A549 treated with AZD9567 at 1 μM for 4 hours (cell line): ENCODE results near the gene IL6. TPM values are rescaled to one million over a fixed set of nuclear protein-coding genes. Genes with fewer than 3 reads are reported as not detected.

ENCODE experiments used
- total RNA-seq: library from RNA; stranded (reverse); fragments of 200-300 nt; extraction: Qiagen RNA extraction; gene quantifications from 5 replicates; pipeline ENCODE4 v1.2.3, GENCODE V29; 2022; ENCODE audit not compliant: insufficient read depth

IL6 gene
- 0.94 to 1.7 TPM (median 1.4 TPM) in 4 of 5 replicates, not detected in the other for total RNA-seq

GRCh38 chr7:22726907-22727713, at the start of gene IL6:
Gene IL6, plus strand, starts transcription at chr7:22727200. Its CDS starts 63 bp downstream, at chr7:22727263.

Other genes with a start within 250 kb of the IL6 start
- 0.08 to 0.14 TPM (median 0.13 TPM) in 4 of 5 replicates, not detected in the other for gene STEAP1B, start 227.0 kb upstream of the IL6 start, total RNA-seq
- 421 to 1,013 TPM (median 461 TPM) in 5 replicates for gene TOMM7, start 95.6 kb downstream of the IL6 start, total RNA-seq